GM21723 (cell line): Measurements from ENCODE around the gene LRRC2.

ENCODE experiments used
- ATAC-seq: cut with Tn5 transposase; IDR thresholded peaks from one replicate; pipeline ENCODE4 v1.9.1; 2021; ENCODE audit warnings: mild to moderate bottlenecking, moderate library complexity; ENCODE audit not compliant: unreplicated experiment

The LRRC2 gene

GRCh38 chr3:46483825-46484224 lies 82.3 kb downstream of the LRRC2 start:
- ATAC-seq, result no peak

DNA sequence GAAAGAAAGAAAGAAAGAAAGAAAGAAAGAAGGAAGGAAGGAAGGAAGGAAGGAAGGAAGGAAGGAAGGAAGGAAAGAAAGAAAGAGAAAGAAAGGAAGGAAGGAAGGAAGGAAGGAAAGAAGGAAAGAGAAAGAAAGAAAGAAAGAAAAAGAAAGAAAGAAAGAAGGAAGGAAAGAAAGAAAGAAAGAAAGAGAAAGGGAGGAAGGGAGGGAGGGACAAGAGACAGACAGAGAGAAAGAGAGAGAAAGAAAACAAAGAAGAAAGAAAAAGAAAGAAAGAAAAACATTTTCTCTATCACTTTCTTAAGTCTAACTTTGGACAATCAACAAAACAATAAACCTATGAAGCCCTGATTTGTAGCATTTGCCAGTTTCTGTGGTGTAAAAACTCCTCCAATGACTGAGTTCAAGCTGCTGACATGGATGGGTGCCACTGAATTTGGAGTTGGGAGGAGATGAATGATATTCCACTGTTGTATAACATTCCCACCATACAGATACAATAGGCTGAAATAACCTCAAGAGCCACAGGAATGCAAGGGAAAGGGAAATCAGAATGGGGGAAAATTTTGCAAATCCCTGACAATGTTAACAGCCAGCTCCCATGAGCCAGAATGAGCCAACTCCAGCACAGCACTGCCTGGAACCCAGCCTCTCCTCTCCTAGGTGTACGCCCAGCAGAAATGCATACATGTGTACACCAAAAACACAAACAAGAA lies 83.3 kb downstream of the LRRC2 start:
- ATAC-seq, result no peak

- no peak for ATAC-seq
These were observed 84.5 kb downstream of the LRRC2 start for GRCh38 chr3:46481636-46482035.

DNA sequence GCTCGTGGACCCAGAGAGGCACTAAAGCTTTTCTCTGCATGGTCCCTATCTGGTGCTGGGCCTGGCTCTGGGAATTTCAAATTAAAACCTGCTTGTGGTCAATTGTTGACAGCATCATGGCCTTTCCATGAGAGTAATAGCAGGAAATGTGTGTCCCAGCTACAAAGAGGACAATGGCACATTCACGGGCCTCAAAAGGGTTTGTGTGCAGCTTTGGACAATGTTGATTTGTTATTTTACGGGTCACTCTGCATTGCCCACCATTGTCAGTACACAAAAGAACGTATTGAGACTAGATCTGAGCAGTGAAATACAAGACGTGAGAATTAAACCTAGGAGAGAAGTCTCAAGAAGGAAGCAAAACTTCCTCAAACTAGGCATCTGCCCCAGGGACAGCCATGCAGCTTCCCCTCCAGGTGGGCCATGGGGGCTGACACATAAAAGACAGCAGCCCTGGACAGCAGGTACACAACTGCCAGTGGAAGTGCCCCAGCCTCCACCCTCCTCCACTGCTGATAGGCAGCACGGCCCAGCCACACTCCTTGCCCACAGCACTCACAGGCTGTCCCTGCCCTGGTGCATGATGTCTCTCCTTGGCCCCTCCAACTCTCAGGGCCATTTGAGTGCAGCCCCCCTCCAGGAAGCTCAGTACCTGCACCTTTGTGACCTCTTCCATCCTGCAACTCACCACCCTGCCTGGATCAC lies 85.5 kb downstream of the LRRC2 start:
- ATAC-seq, result no peak

- no peak for ATAC-seq
These were observed 86.4 kb downstream of the LRRC2 start for GRCh38 chr3:46479696-46480095.

GRCh38 chr3:46479021-46479420 lies 87.1 kb downstream of the LRRC2 start:
- no peak for ATAC-seq

GRCh38 chr3:46478341-46478740 lies 87.8 kb downstream of the LRRC2 start:
- no peak for ATAC-seq

GRCh38 chr3:46477756-46478155 lies 88.3 kb downstream of the LRRC2 start:
- no peak for ATAC-seq

GRCh38 chr3:46477145-46477544 lies 89.0 kb downstream of the LRRC2 start:
- no peak for ATAC-seq

- ATAC-seq, result no peak
These were observed 93.4 kb downstream of the LRRC2 start for GRCh38 chr3:46472736-46473135.

GRCh38 chr3:46471371-46471914 lies 94.7 kb downstream of the LRRC2 start:
- no peak for ATAC-seq

DNA sequence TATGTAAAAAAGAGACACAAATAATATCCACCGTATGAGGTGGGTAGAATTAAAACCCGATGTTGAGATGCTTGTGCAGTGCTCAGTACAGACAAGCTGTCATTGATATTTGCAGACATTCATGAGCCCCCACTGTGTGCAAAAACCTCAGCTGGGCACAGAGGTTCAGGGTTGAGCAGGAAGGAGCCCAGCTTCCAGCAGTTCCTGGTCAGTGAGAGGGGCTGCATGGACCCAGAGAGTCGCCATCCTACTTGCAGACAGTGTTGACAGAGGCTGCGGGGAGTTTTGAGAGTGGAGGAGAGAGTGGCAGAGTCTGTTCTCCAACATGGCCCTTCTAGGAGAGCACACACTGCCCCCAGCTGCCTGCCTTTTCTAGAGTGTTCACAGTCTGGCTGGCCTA lies 95.3 kb downstream of the LRRC2 start:
- ATAC-seq, result no peak

DNA sequence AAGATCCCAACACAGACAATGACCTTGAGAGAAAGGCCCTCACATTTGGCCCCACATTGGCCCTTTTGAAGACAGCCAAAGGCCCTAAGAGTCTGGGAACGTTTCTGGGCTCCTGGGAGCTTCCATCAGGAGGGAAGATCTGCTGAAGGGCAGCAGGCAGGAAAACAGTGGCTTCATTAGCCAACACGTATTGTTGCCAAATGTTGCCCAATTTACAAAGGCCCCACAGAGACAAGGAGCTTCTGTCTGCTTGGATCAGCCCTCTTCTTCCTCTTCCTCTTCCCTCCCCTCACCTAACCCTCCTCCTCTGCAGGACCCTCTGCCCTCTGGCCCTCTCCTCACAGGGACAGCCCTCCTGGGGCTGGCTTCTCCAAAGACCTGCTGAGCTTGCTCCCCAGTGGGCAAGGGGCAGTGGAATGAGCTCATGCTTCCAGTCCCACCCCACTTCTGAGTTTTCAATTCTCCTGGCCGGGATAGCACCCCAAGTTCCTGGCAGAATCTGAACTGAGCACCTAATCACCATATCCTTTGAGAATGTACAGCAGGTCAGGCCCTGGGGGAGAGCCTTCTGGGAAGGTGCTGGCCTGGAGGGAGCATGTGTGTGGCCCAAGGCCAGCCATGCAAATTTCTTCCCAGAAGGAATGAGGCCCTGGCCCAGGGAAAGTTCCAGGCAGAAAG lies 96.3 kb downstream of the LRRC2 start:
- no peak for ATAC-seq

DNA sequence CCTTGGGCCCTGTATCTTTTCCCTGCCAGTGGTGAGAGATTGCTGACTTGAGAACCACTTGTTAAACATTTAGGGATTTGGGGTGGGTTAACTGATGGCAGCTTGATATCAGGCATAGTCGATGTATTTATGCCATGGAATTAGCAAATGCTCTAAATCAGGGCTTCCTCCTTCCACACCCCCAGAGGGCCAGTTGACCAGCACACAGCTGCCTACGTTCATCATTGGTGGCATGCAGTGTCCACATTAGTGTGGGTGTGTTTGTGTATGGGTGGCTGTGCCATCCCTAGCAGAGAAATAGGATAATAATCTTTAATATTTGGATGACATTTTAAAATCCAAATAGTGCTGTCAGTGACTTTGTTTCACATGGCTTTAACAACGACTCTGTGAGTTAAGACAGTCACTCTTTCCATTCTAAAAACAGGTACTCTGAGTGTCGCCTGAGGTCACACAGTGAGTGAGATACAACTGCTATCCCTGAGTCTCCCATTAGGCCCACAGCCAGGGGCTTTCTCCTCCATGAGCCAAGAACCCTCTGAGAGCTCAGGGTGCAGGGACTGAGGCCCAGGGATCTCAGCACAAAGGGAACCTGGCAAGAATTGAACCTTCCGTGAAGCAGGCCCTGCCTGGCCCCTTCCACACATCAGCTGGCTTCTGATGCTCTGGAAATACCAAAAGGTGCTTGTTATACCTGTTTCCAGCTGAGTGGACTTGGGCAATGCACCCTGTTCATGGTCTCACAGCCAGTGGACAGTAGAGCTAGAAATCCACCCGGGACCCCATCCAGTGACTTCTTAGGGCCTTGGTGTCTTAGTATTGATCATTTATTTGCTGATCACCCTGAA lies 97.1 kb downstream of the LRRC2 start:
- ATAC-seq, result no peak

- no peak for ATAC-seq
These were observed 98.5 kb downstream of the LRRC2 start for GRCh38 chr3:46467562-46467961.

- ATAC-seq, result no peak
These were observed 99.2 kb downstream of the LRRC2 start for GRCh38 chr3:46466871-46467403.

DNA sequence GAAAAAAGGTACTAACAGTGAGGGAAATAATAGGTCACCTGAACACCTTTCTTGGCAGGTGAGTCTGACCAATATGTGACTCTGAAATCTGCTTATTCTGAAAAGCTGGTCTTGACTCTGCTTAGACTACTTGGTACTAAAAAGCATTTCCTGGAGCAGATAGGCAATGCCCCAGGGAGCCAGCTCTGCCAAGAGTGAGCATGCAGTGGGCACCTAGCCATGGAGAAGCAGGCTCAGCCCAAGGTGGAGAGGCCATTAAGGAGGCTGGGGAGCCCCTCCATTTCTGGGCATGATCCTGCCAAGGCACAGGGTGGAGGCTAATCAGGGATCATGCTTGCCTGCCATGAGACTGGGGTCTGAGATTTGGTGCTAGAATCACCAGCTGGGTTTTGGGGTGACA lies 99.8 kb downstream of the LRRC2 start:
- ATAC-seq, result no peak
